Sigmoid colon (tissue), 7 donors: ENCODE measurements around the gene UBE2E2. TPM values are rescaled to one million over a fixed set of nuclear protein-coding genes. Genes with fewer than 3 reads are reported as not detected.

Experiments
- DNase-seq: peaks from one replicate; pipeline ENCODE4 v3.0.0-alpha.2; 2019
- H3K27ac ChIP-seq, 4 donors: fragments of 200-600 bp; sonication (generic); one replicate each; pipeline ENCODE4 v1.5.1; 2016 to 2019; ENCODE audit warnings: mild to moderate bottlenecking in 1 of 4
- H3K27me3 ChIP-seq, 3 donors: fragments of 200-600 bp; sonication (generic); one replicate each; pipeline ENCODE4 v1.5.1; 2019; ENCODE audit warnings: mild to moderate bottlenecking in 1 of 3
- H3K36me3 ChIP-seq, 4 donors: fragments of 200-600 bp; sonication (generic); one replicate each; pipeline ENCODE4 v1.5.1; 2016 to 2019
- H3K4me1 ChIP-seq, 4 donors: fragments of 200-600 bp; sonication (generic); one replicate each; pipeline ENCODE4 v1.5.1; 2017 to 2019
- H3K4me3 ChIP-seq, 4 donors: fragments of 200-600 bp; sonication (generic); one replicate each; pipeline ENCODE4 v1.5.1; 2017 to 2019; ENCODE audit warnings: mild to moderate bottlenecking in 2 of 4, moderate library complexity in 1 of 4
- H3K9me3 ChIP-seq, 4 donors: fragments of 200-600 bp in 3 of 4; sonication (generic) in 3 of 4; one replicate each; pipeline versions ENCODE4 v1.5.1 to v1.6.1; 2013 to 2019
- CTCF ChIP-seq, 4 experiments: fragments of 450-650 bp in 3 of 4; fragments of 200-600 bp in 1 of 4; IDR thresholded peaks; one replicate each; pipeline ENCODE4 v1.5.1; 2016 to 2019; ENCODE audit warnings: antibody characterized with exemption in 4 of 4, mild to moderate bottlenecking in 3 of 4, moderate library complexity in 2 of 4
- EP300 ChIP-seq, 4 donors: sonication (generic); formaldehyde crosslinking; IDR thresholded peaks; one replicate each; pipeline ENCODE4 v1.6.1; 2017; ENCODE audit warnings: antibody characterized with exemption in 4 of 4
- POLR2A ChIP-seq, 2 donors: fragments of 450-650 bp; IDR thresholded peaks; one replicate each; pipeline ENCODE4 v1.6.1; 2016; ENCODE audit warnings: antibody characterized with exemption in 2 of 2, mild to moderate bottlenecking in 2 of 2, moderate library complexity in 2 of 2
- POLR2AphosphoS5 ChIP-seq, 4 donors: sonication (generic); formaldehyde crosslinking; IDR thresholded peaks; one replicate each; pipeline ENCODE4 v1.6.1; 2017; ENCODE audit warnings: antibody characterized with exemption in 4 of 4
- WGBS, 2 donors: extraction: QIAGEN DNeasy Blood & Tissue Kit; methylation state at CpG; one replicate each; pipeline ENCODE4 v1.1.7; 2013; 5-methylcytosine and 5-hydroxymethylcytosine counted together
- intact Hi-C: fragments of 100-400 bp; cut with DNase I; formaldehyde crosslinking; loops from one replicate; pipeline ENCODE4 v1.15.1; 2023
- polyA plus RNA-seq, 3 donors: library from polyadenylated mRNA; stranded (reverse); fragments of 200-250 nt; gene quantifications; one replicate each; pipeline ENCODE4 v1.2.3, GENCODE V29; 2013
- total RNA-seq, 4 donors: library from RNA; depleted of rRNA; stranded (reverse); fragments of >200 nt; gene quantifications; one replicate each; pipeline ENCODE4 v1.1.0, GENCODE V29; 2016
- donor health status: healthy with polysubstance abuse.
- donor health status: Bipolar disorder and iron deficiency.
- donor health status: healthy.

The UBE2E2 gene
- total and polyA plus RNA-seq, 7 donors = 3.7 to 135 (median 34.6) TPM

GRCh38 chr3:23546181-23546580 is 343.1 kb downstream of the UBE2E2 start:
- intact Hi-C loops = no loop called here
- no peak for DNase-seq
- TF ChIP-seq POLR2A (IDR thresholded peaks at IDR 0.05) (no peak), CTCF (IDR thresholded peaks at IDR 0.05) (no peak), POLR2AphosphoS5 (IDR thresholded peaks at IDR 0.05) (no peak), EP300 (IDR thresholded peaks at IDR 0.05) (no peak)
- Histone ChIP-seq H3K4me3 (no peak overlapping the region), H3K27ac (no peak overlapping the region), H3K36me3 (no peaks in the 10 kb centered on the region), H3K9me3 (no peaks in the 10 kb centered on the region), H3K4me1 (no peaks in the 10 kb centered on the region), H3K27me3 (no peaks in the 10 kb centered on the region)
- 86 to 89% methylated on average over 2 of the region's 2 CpGs for WGBS, 2 donors

- no peak for DNase-seq
- Histone ChIP-seq H3K4me3 (no peak overlapping the region), H3K27me3 (no peaks in the 10 kb centered on the region), H3K4me1 (no peaks in the 10 kb centered on the region), H3K36me3 (no peaks in the 10 kb centered on the region), H3K9me3 (no peaks in the 10 kb centered on the region), H3K27ac (no peak overlapping the region)
- intact Hi-C loops = no loop called here
- TF ChIP-seq CTCF (IDR thresholded peaks at IDR 0.05) = no peak
- no peak for TF ChIP-seq EP300 (IDR thresholded peaks at IDR 0.05)
- TF ChIP-seq POLR2AphosphoS5 (IDR thresholded peaks at IDR 0.05) = no peak
- TF ChIP-seq POLR2A (IDR thresholded peaks at IDR 0.05) = no peak
- WGBS, 2 donors = 93 to 95% methylated on average over 4 of the region's 4 CpGs
These were observed 345.0 kb downstream of the UBE2E2 start for GRCh38 chr3:23547905-23548650.

GRCh38 chr3:23548706-23549105 is 345.6 kb downstream of the UBE2E2 start:
- no peaks in the 10 kb centered on the region for H3K9me3 ChIP-seq
- no peak overlapping the region for H3K27ac ChIP-seq
- H3K36me3 ChIP-seq = no peaks in the 10 kb centered on the region
- DNase-seq = no peak
- no peaks in the 10 kb centered on the region for H3K4me1 ChIP-seq
- intact Hi-C loops = no loop called here
- TF ChIP-seq EP300 (IDR thresholded peaks at IDR 0.05) (no peak), POLR2A (IDR thresholded peaks at IDR 0.05) (no peak), POLR2AphosphoS5 (IDR thresholded peaks at IDR 0.05) (no peak)
- no peak overlapping the region for H3K4me3 ChIP-seq
- no peaks in the 10 kb centered on the region for H3K27me3 ChIP-seq

GRCh38 chr3:23549148-23549910 is 346.2 kb downstream of the UBE2E2 start:
- no peaks in the 10 kb centered on the region for H3K36me3 ChIP-seq
- DNase-seq = no peak
- H3K27me3 ChIP-seq = no peaks in the 10 kb centered on the region
- no peak overlapping the region for H3K27ac ChIP-seq
- WGBS, 2 donors = 78 to 90% methylated on average over 8 of the region's 8 CpGs
- no peaks in the 10 kb centered on the region for H3K4me1 ChIP-seq
- intact Hi-C loops = no loop called here
- no peak overlapping the region for H3K4me3 ChIP-seq
- TF ChIP-seq POLR2AphosphoS5 (IDR thresholded peaks at IDR 0.05) (no peak), CTCF (IDR thresholded peaks at IDR 0.05) (no peak), POLR2A (IDR thresholded peaks at IDR 0.05) (no peak), EP300 (IDR thresholded peaks at IDR 0.05) (no peak)
- no peaks in the 10 kb centered on the region for H3K9me3 ChIP-seq

- Histone ChIP-seq H3K27me3 (no peaks in the 10 kb centered on the region), H3K4me1 (no peaks in the 10 kb centered on the region), H3K27ac (no peak overlapping the region), H3K9me3 (no peaks in the 10 kb centered on the region), H3K4me3 (no peak overlapping the region), H3K36me3 (no peaks in the 10 kb centered on the region)
- no peak for DNase-seq
- WGBS, 2 donors = 84 to 91% methylated on average over 1 of the region's 1 CpG
- no peak for TF ChIP-seq CTCF (IDR thresholded peaks at IDR 0.05)
- no peak for TF ChIP-seq POLR2A (IDR thresholded peaks at IDR 0.05)
- TF ChIP-seq EP300 (IDR thresholded peaks at IDR 0.05) = no peak
- TF ChIP-seq POLR2AphosphoS5 (IDR thresholded peaks at IDR 0.05) = no peak
- intact Hi-C loops = no loop called here
These were observed 347.3 kb downstream of the UBE2E2 start for GRCh38 chr3:23550402-23550801.
